HG03378 (cell line): ENCODE data around the gene IGFBPL1.

Experiments
- ATAC-seq: cut with Tn5 transposase; IDR thresholded peaks from one replicate; pipeline ENCODE4 v1.9.1; 2021; ENCODE audit warnings: mild to moderate bottlenecking, moderate library complexity; ENCODE audit not compliant: unreplicated experiment

Gene IGFBPL1

DNA sequence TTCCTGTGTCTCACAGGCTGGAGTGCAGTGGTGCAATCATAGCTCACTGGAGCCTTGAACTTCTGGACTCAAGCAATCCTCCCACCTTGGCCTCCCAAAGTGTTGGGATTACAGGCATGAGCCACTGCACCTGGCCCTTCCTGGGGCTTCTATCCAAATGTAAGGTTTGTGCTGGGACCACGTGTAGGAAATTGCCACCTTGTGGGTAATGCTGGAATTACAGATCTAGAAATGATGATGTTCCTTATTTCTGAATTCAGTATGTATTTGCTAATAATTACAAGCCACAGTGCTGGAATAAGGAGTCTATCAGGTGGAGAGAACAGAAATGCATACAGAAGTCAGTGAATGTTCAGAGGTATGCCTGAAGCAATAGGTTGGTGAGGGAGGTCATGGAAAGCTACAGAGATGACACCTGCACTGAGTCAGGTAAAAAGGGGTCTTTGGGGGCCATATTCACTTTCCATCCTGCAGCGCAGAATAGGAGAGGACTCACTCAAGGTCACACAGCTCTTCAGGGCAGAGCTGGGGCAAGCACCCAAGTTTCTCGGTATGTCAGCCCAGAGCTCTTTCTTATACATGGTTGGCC is 8.8 kb upstream of the IGFBPL1 start:
- ATAC-seq = no peak

DNA sequence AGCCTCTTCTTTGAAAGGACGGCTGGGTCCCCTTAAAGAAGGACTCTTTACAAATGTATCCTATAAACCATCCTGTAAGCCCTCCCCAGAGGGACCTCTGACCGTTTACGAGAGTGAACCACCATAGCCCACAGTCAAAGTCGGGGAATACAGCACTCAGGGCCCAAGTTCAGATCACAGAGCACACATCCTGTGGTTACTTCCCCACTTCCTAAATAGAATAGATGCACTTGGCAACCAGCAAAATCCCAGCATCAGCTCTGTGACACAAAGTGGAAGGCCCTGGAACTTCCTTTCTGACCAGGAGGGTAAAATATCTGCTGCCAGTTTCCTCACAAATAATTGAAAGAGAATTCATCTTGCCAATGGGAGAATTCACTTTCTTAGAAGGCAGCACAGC is 6.9 kb upstream of the IGFBPL1 start:
- ATAC-seq = no peak

DNA sequence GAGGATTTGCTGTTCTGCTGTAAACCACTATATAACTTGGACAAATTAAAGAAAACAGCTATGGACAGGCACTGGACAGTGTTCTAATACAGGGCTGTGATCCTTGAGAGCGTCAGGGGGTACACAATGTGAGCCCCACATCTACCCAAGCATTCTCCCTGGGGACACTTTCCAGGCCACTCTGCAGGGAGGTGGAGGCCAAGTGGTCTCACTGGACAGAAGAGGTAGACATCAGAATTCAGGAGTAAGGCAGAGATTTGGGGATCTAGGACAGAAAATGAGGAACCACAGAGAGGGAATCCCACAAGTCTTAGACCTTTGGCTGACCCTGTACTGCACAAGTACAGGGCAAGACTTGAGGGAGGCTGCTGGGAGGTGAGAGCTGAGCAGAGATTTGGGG is 3.8 kb upstream of the IGFBPL1 start:
- no peak for ATAC-seq

DNA sequence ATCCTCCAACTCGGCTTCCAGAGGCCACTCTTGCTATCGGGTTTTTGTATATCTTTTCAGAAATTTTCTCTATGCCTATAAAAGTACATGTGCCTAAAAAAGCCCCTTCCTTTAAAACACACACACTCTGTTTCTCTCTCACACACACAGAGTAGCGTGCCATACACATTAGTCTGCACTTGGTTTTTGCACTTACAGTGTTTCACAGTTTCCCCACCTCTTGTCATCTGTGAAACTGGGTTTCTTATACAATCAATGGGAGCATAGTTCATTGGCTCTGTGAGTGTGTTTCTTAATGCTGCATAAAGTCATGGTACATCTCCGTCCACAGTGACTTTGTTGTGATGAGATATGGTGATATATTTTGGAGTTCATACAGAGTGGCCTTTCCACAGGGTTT is 664 bp upstream of the IGFBPL1 start:
- ATAC-seq = no peak

DNA sequence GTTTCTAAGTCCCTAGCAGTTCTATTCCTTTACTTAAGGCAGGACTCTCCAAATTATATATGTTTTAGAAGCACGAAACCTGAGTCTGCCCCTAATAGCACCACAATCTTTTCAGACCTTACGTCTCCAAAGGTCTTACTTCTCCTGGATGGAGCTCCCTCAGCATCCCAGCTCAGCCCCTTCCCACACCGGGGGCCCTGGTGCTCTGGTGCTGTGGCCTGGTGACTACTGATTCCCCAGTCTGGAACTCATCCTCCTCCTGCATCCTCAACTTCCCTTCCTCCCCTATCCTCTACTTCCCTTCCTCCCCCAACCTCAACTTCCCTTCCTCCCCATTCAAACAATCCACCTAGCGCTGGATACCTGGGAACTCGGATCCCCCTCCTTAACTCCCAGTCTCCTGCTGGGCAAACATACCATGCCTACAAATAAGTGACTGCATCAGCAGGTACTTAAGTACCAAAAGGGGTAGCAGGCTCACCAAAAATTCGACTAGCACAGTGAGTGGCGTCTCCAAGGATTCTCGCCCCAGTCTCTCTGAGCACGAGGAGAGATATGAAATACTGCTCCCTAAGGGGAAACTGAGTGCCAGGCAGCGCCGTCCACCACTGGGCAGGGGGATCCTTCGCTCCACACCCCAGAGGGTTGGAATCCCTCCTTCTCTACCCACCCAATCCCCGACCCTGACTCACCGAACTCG is 831 bp downstream of the IGFBPL1 start:
- no peak for ATAC-seq

DNA sequence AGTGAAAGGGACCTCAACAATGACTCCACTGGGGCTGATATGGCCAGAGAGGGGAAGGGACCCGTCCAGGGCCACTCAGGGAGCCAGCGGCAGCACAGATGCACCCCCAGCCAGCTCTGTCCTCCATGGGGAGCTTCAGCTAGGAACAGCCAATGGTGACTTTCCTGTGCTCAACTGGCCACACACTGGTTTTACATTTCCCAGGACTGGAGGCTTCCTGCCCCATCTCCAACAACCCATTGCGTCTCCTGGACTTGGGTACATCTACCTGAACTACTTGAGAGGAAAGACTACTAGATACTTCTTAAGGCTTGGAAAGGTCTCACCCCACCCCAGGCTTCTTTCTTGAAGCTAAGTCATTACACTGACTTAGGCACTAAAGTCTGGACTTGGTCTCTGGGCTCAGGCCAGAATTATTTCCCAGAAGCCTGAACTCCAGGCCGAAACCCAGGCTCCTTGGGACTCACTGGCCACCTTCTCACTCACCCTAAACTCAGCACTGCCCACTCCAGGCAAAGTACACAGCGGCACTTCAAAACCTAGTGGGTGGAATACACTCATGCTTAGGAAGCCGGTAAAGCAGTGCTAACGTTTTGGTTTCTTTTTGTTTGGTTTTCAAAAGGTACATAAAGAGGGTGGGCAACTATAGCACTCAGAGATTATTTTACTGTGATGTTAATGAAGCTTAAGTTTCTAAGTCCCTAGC is 1.5 kb downstream of the IGFBPL1 start:
- no peak for ATAC-seq

DNA sequence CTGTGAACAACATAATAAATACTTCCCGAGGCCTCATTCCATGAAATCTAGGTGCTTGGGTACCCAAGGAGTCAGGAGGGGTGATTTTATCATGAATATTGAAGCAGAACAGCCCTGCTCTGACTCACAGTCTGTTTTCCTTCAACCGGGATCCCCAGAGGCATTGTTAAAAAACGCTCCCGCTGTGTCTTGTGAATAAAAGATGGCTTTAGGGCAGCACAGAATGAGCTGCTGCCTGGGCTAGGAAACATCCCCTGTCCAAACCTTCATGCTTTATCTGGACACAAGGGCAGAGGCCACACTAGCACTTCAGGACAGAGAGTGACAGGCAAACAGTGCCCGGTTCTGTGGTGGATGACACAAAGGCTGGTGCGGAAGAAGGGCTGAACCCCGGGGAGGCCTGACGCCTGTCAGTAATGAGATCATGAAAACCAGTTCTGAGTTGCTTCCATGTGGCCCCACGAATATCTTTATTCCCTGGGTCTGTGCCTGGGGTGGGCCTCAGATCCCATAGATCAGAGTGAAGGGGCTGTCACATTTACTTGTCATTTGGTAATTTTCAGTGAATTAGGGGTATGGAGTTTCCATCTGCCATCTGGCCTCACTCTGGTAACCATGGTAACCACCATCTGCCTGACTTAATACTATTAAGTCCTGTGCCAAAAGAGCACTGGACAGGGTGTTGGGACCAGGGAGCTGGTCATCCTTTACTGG is 2.6 kb downstream of the IGFBPL1 start:
- no peak for ATAC-seq

DNA sequence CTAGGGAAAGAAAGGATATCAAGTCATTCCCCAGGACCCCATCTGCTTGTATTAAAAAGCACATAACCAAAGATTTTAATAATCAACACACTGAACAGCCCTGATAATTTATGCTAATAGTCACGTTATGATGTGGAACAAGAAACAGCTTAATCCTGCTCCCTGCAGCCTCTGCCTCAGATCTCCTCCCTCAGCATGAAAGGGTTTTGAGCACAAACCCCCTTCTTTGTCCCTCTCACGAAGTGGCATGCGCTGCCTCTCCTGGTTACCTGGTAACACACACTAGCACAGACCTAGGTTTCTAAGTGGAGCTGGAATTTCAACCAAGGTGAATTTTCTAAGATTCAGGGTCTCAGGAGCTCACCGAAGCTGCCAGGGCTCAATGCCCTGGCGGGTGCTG is 5.1 kb downstream of the IGFBPL1 start:
- no peak for ATAC-seq

DNA sequence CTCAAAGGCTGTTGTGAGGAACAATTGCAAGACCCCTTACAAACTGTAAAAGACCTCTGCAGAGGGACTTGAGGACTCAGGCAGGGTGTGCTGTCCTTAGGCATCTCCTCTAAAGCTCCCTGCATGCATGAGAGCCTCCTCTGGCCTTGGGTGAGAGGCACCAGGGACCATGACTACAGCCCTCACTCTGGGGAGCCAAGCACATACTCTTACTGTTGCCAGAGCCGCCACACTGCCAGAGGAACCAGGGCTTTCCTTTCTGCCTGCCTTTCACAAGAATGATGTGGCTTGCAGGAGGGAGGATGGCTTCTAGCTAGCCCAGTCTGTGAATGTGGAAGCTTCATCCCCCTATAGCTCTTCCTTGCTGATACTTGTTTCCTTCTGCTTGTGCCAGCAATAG is 5.9 kb downstream of the IGFBPL1 start:
- ATAC-seq = no peak

DNA sequence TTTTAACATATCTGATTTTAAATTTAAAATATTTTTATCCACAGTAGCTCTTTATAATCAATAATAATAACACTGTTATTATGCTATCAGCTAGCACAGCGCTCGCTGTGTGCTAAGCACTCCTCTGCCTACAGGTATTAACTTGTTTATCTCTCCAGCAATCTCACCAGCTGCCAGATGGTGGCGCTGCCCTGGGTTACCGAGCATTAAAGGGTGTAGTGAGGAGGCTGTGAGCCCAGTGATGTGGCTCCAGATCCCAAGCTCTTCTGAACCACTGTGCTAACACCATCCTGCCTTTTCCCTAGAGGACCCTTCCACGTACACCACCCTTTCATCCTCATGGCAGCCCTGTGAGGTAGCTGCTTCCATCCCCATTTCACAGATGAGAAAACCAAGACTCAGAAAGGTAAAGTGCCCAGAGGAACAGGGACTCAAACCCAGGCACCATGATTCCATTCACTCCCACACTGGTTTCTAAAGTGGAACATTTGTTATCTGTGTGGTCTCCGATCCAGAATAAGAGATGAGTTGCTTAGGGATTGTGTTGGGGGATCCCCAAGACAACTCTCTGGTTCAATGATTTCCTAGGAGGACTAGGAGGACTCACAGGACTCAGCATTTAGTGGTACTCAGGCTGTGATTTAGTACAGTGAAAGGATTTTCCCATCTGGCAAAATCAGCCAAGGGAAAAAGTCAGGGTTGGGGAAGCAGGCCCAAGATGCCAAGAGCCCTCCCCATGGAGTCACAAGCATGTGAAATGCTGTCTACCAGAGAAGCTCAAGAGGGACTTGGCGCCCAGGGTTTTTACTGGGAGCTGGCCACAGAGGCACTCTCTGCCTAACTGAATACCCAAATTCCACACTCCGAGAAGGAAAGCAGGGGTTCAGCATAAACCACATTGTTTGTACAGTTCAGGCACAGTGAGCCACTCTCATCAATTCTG is 7.0 kb downstream of the IGFBPL1 start:
- no peak for ATAC-seq

DNA sequence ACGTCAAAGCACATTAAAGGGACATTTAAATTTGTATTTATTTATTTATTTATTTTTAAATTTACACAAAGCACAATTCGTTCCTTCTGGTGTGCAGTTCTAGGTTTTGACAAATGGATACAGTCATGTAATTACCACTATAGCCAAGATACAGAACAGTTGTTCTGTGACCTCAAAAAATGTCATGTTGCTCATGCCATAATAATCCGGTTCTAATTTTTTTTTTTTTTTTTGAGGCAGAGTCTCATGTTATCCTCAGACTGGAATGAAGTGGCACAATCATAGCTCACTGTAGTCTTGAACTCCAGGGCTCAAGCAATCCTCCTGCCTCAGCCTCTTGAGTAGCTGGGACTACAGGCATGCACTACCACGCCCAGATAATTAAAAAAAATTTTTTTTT is 7.8 kb downstream of the IGFBPL1 start:
- ATAC-seq = no peak

DNA sequence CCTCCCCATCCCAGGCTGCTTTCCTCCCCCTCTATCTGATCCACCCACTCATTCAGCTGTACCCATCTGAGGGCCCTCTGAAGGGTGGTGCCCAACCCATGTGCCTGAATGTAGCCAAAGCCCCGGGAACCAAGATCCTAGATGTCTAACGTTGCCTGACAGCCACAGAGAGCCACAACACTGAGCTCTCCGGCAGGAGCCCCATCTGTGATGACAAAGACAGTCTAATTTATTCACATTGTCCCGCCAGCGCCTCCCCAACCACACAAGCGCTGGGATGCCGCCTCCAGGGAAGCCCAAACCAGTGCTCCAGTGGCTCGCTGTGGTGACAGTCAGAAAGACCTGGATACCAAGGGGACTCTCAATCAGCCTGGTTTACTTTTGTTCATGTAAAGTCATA is 8.4 kb downstream of the IGFBPL1 start:
- no peak for ATAC-seq

DNA sequence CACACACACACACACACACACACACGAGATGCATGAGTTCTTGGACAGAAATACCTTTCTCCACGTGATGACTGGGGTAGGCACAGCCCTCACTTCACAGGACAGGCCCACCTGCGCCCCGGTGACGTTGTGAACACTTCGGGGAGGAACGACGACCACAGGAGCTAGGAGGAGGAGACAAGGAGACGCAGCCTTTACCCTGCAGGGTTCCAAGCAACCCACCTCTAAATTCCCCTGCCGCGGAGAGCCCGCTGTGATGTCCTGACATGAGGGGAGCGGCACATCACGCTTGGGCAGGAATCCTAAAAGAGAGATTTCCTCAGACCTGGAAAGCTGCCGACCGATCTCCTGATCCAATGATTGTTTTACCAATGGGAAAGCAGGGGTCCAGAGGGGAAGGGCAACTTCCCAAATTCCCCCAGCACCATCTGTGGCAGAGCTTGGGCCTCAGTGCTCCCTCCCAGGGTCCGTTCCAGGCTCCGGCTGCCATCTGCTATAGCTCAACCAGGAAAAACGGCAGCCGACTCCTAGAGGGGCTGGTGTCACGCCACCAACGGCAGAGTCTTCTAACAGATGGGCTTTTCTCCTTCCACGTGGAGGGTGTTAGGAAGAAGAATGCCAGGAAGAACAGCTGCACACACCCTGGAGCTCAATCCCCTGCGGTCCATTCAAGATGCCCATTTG is 10.1 kb downstream of the IGFBPL1 start:
- no peak for ATAC-seq

DNA sequence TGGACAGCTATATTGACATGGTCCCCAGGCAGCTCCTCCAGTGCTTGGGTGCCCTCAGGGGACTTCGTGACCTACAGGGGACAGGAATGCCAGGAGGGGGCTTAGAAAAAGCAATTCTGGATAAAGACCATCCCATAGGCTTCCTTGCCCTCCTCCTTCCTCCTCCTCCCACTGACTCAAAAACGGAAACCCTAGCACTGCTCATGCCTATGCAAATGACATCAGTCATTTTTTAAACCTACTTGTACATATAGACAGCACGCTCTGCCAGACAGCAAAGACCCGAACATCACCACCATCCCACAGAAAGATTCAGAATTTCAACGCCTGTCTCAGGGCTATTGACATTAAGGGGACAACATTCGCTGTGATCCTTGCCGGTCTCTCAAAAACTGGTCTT is 11.0 kb downstream of the IGFBPL1 start:
- no peak for ATAC-seq

DNA sequence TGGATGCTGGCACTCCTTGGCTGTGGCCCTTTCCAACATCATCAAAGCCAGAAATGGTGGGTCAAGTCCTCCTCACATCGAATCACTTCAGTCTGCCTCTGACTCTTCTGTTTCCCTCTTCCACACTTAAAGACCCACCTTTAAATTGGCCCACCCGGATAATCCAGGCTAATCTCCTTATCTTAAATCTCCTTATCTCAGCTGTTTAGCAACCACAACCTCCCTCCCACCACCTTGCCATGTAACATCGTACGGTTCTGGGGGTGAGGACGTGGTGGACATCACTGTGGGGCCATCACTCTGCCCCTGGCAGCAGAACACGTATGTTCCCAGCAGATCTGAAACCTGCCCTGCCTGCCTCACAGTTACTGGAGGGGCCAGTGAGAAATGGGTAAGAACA is 11.5 kb downstream of the IGFBPL1 start:
- ATAC-seq = no peak

DNA sequence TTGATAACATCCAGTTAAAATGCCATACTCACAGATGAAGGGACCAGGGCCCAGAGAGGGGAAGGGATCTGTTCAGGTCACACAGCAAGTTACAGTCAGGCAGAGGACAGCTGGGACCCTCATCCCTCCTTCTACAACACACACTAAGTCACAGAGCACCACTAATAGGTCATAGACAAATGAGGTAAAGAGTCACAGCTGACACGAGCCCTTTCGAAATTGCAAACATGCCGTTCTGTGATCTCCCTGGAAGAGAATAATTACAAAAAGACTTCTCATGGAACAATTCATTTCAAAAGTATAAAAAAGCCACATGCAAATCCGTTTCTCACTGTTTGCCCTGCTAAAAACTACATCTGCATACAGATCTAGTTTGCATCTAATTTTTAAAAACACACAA is 15.5 kb downstream of the IGFBPL1 start:
- no peak for ATAC-seq

DNA sequence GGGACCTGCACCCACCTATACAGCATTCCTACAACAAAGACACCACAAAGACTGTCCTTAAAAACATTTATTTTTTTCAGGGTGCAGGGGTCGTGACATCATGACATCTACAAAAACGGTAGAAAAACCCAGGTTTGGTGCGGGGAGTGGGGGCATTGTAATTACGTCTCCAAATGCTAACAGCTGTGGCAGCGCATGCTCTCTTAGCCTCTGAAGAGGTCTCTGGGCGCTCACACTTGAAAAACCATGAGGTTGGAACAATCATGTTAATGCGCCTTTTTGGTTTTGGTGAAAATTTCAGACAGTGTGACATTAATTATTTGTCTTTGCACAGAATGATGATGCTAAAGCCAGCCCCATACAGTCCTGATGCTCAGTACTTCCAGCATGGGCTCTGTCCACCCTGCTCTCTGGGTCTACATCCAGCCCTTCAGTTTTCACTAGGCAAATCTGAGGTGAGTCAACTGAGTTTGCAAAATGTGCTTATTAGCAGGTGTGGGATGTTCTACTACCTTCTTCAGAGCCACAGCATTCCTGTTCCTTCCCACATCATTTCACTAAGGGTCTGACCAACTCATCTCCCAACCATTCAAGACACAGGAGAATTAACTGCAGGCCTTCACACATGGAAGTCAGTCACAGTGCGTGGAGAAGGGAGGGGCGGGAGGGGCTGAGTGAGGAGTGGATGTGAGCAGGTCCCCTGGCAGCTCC is 17.6 kb downstream of the IGFBPL1 start:
- no peak for ATAC-seq

DNA sequence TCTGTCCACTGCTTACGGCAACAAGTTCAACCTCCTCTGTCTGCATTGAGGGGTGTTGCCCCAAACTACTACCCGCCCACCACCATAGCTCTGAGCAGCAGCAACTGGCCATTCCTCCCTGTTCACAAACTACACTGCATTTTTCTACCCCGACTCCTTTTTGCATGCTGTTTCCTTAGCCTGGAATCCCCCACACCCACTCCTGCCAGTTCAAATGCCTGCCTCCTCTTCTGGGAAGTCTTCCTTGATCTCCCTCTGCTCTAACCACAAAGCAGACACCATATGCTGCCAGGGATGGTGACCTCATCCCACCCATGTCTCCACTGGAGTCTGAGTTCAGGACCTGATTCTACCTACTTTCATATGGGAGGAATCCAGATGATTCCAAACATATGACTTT is 18.5 kb downstream of the IGFBPL1 start:
- ATAC-seq = no peak

DNA sequence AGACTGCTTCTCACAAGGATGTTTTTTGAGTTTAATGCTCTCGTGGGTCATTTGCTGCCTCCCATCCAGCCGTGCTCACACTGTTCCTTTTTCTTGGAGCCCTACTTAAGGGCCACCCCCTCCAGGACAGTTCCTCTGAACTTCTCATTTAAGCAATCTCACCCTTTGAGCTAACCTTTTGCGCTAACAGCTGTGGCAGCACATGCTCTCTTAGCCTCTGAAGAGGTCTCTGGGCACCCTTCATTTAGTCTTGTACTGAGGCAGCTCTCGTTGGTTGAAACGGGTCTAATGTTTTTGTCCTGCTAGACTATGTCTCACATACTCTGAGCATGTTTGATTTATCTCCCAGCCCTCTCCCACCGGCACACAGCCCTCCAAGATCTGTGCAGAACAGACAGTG is 19.9 kb downstream of the IGFBPL1 start:
- ATAC-seq = no peak

DNA sequence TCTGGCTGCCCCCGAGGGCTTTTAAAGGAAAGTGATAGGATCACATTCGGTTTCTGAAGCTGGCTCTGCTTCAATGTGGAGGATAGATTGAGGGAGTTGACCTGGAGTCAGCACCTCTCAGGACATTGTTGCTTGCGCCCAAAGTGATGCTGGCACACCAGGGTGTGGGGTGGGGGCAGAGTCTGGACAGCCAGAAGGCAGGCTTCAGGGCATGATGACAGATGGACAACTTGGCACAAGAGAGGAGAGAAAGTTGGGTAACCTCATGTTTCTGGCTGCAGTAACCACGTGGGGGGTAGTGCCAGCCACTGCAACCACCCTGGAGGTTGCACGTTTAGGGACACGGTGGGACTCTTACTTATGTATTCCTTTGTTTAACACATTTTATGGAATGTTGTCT is 22.3 kb downstream of the IGFBPL1 start:
- no peak for ATAC-seq
